Activated CD8-positive, alpha-beta T cell treated with anti-CD3 and anti-CD28 coated beads for 36 hours (primary cell): ENCODE results near the gene TLE7. TPM values are rescaled to one million over a fixed set of nuclear protein-coding genes. Genes with fewer than 3 reads are reported as not detected.

Experiments
- ATAC-seq: fragments of 200-7000 bp; cut with Tn5 transposase; one replicate; pipeline ENCODE4 v1.10.0; 2021; ENCODE audit warnings: mild to moderate bottlenecking, moderate library complexity
- CTCF ChIA-PET: fragments of 350-600 bp; sonication (Branson Sonifier 250); formaldehyde crosslinking; loops from one replicate; lab custom pipeline; 2021; ENCODE audit warnings: antibody characterized with exemption; lab: Charles Lee
- POLR2A ChIA-PET: fragments of 350-600 bp; sonication (Branson Sonifier 250); formaldehyde crosslinking; loops from one replicate; lab custom pipeline; 2021; ENCODE audit warnings: antibody characterized with exemption; lab: Charles Lee
- DNase-seq: peaks from one replicate; pipeline ENCODE4 v3.0.0-alpha.2; 2020
- H3K27ac Mint-ChIP-seq: one replicate; pipeline ENCODE4 v1.8.0; 2021; ENCODE audit warnings: mild to moderate bottlenecking, mixed read lengths
- H3K27me3 Mint-ChIP-seq: one replicate; pipeline ENCODE4 v1.8.0; 2021; ENCODE audit warnings: mixed read lengths
- H3K36me3 Mint-ChIP-seq: one replicate; pipeline ENCODE4 v1.8.0; 2021; ENCODE audit warnings: low read depth, mixed read lengths
- H3K4me1 Mint-ChIP-seq: one replicate; pipeline ENCODE4 v1.8.0; 2021; ENCODE audit warnings: low read depth, mixed read lengths
- H3K4me3 Mint-ChIP-seq: one replicate; pipeline ENCODE4 v1.8.0; 2021; ENCODE audit warnings: mild to moderate bottlenecking, moderate library complexity, mixed read lengths
- H3K9me3 Mint-ChIP-seq: one replicate; pipeline ENCODE4 v1.8.0; 2021; ENCODE audit warnings: mixed read lengths
- intact Hi-C: fragments of 100-400 bp; cut with micrococcal nuclease; formaldehyde crosslinking; loops from one replicate; pipeline ENCODE4 v1.10.0; 2022
- total RNA-seq, 2 experiments: library from RNA; stranded (reverse); gene quantifications; one replicate each; pipeline ENCODE4 v1.2.3, GENCODE V29; 2021
- TF ChIP-seq, protein P1 (sequence below): fragments of 200-600 bp; IDR thresholded peaks from one replicate; pipeline ENCODE4 v1.8.0; 2022; ENCODE audit warnings: antibody characterized with exemption, mild to moderate bottlenecking

Gene TLE7
- total RNA-seq, 2 experiments from 2014 or later = not detected

DNA sequence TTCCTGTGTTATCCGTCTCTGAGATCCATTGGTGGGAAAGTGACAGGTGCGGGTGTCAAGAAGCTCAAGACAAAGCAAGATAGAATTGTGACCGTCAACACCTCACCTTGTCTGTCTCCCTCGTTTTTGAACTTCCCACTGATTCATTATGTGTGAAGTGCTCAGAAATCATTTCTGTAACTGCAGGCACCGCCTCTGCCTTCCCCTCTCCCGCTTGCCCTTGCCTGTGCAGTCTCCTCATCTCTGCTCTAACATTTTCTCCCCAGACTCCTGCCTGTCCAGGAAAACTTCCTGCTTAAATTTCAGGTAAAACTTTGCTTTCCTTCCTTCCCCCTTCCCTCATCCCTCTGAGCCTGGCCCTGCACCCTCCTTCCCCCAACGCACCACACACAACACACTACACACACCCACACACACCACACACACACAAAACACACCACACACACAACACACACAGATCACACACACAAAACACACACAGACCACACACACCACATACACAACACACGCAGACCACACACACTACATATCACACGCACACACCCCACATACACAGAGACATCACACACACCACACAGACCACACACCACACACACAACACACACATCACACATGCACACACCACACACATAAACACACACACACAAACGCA is 57.7 kb downstream of the TLE7 start:
- CTCF ChIA-PET = interaction anchor here (1.8 kb wide), 1 partner anchor 28 kb away, joined by 8 read pairs; no protein-coding TSS in a partner anchor
- Mint-ChIP-seq H3K27me3 (peaks cover 12% of the 10 kb centered on the region), H3K27ac (no peak overlapping the region), H3K4me3 (no peak overlapping the region), H3K36me3 (no peaks in the 10 kb centered on the region), H3K9me3 (no peaks in the 10 kb centered on the region), H3K4me1 (peaks cover 5% of the 10 kb centered on the region)
- TF ChIP-seq, protein P1, sequence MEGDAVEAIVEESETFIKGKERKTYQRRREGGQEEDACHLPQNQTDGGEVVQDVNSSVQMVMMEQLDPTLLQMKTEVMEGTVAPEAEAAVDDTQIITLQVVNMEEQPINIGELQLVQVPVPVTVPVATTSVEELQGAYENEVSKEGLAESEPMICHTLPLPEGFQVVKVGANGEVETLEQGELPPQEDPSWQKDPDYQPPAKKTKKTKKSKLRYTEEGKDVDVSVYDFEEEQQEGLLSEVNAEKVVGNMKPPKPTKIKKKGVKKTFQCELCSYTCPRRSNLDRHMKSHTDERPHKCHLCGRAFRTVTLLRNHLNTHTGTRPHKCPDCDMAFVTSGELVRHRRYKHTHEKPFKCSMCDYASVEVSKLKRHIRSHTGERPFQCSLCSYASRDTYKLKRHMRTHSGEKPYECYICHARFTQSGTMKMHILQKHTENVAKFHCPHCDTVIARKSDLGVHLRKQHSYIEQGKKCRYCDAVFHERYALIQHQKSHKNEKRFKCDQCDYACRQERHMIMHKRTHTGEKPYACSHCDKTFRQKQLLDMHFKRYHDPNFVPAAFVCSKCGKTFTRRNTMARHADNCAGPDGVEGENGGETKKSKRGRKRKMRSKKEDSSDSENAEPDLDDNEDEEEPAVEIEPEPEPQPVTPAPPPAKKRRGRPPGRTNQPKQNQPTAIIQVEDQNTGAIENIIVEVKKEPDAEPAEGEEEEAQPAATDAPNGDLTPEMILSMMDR = no peak
- intact Hi-C loops = no loop called here
- no peak for ATAC-seq
- POLR2A ChIA-PET = no interaction called here
- no peak for DNase-seq

DNA sequence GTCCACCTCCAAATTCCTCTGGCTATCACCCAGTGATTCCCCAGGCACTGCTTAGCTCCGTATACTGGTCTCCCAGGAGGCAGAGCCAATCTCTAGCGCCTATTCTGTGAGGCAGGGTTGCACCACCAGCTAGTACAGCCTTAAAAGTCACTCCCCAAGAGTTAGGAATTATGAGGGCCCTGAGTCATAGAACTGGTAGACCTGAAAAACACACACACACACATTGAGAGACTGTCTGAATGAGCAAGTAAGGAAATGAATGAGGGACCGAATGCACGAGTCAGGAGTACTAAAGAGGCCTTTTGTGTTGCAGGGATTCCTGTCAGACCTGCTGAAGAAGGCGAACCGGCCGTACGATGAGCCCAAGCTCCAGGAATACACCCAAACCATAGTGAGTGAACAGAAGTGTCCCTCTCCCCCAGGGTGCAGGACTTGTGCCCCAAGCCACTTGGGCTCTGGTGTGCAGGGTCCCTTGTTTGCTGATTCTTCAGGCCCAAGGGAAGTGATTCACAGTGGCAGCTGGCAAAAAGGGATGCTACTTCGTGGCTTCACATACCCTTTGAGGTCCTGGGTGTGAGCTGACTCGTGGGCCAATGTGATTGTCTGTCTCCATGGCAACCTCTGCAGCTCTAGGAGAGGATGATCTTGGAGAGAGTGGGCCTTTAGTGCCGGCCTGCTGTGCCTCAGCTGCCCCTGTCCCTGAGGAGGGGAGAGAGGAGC is 58.6 kb downstream of the TLE7 start:
- H3K27me3 Mint-ChIP-seq = peaks cover 9% of the 10 kb centered on the region
- DNase-seq = peak; percentile 38
- peaks cover 5% of the 10 kb centered on the region for H3K4me1 Mint-ChIP-seq
- H3K36me3 Mint-ChIP-seq = no peaks in the 10 kb centered on the region
- no peak overlapping the region for H3K4me3 Mint-ChIP-seq
- TF ChIP-seq, protein P1 = no peak
- ChIA-PET CTCF (interaction anchor here (0.6 to 1.8 kb wide), 2 partner anchors 11 to 29 kb away, joined by 3 to 8 read pairs; no protein-coding TSS in a partner anchor), POLR2A (no interaction called here)
- no peak overlapping the region for H3K27ac Mint-ChIP-seq
- ATAC-seq = peak; percentile 73
- intact Hi-C loops = no loop called here
- H3K9me3 Mint-ChIP-seq = no peaks in the 10 kb centered on the region

DNA sequence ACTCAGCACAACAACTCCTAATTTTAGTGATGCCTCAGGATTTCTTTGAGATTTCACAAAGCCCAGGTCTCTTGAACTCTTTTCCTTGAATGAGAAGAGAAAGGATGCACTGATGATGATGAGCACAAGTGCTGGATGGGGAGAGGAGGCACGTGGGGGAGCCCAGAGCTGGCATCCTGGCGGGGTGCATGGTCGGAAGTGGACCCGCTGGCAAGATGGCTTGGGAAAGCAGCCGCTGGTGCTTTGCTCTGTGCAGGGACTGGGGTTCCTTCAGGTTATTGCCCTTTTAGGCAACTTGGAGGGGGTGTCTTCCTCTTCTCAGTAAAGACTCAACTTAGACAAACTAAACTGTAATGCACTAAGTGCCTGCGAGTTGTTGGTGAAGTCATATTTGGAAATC is 61.0 kb downstream of the TLE7 start:
- no peaks in the 10 kb centered on the region for H3K9me3 Mint-ChIP-seq
- ATAC-seq = no peak

More for the DNA sequence above, 61.0 kb downstream of the TLE7 start:
- TF ChIP-seq, protein P1 = no peak
- Mint-ChIP-seq H3K4me1 (no peaks in the 10 kb centered on the region), H3K27me3 (peaks cover 7% of the 10 kb centered on the region), H3K27ac (no peak overlapping the region), H3K4me3 (no peak overlapping the region), H3K36me3 (no peaks in the 10 kb centered on the region)
- no peak for DNase-seq
- POLR2A ChIA-PET = no interaction called here
- CTCF ChIA-PET = no interaction called here
- intact Hi-C loops = no loop called here

Other genes with a start within 250 kb of the TLE7 start
- not detected for gene HYDIN, start 211.3 kb downstream of the TLE7 start, total RNA-seq
- gene CMTR2, start 152.7 kb downstream of the TLE7 start, total RNA-seq = 10 to 100 TPM; 16.6 to 19.3 TPM
- gene CALB2, start 83.3 kb downstream of the TLE7 start, total RNA-seq = not detected
- gene ZNF23, start 20.2 kb upstream of the TLE7 start, total RNA-seq = 10 to 100 TPM; 10.4 to 11.1 TPM
- gene ZNF19, start 47.3 kb upstream of the TLE7 start, total RNA-seq = 1 to 10 TPM; 3.9 to 4.1 TPM
- gene CHST4, start 84.4 kb upstream of the TLE7 start, total RNA-seq = under 1 TPM in 1 of 2 experiments, not detected in 1; 0.16 TPM
- not detected for gene TAT, start 135.0 kb upstream of the TLE7 start, total RNA-seq
- gene MARVELD3, start 184.1 kb upstream of the TLE7 start, total RNA-seq = not detected